Effector CD4-positive, alpha-beta T cell (primary cell): ENCODE measurements around the gene TP63.
"Not testable (repeated sequence)": the region's sequence is repeated elsewhere in the genome, so short reads cannot be mapped to it uniquely, and the experiment has no call there.

ENCODE experiments used
- DNase-seq: peaks from one replicate; pipeline ENCODE4 v3.0.0-alpha.2; 2020

Gene TP63

DNA sequence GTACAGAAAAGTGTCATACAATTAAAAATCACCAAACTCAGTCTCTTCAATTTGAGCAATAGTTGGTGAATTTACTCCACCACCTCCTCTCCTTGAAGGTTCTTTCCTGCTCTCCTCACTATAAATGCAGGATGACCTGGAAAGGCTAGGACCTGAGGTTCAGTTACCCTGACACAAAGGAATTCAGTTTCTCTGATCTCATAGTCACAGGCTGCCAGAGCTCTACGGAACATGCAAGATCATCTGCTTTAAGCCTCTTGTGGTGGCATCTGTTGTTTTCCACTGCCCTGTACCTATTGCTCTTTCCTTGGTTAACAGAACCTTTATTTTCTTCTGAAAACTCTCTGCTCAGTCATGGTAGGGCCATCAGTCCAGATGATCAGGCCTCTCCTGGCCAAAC is 4.9 kb upstream of the TP63 start:
- DNase-seq: no peak

- no peak for DNase-seq
Observed at GRCh38 chr3:189629803-189630455, 1.3 kb upstream of the TP63 start.

GRCh38 chr3:189630767-189631372 is 319 bp upstream of the TP63 start:
- no peak for DNase-seq

- DNase-seq: no peak
Observed at GRCh38 chr3:189631409-189631808, 220 bp downstream of the TP63 start.

- DNase-seq: no peak
Observed at GRCh38 chr3:189632242-189632641, 1.1 kb downstream of the TP63 start.

- no peak for DNase-seq
Observed at GRCh38 chr3:189635339-189635738, 4.2 kb downstream of the TP63 start.

GRCh38 chr3:189636048-189636447 is 4.9 kb downstream of the TP63 start:
- DNase-seq: no peak

- DNase-seq: no peak
Observed at GRCh38 chr3:189637750-189638149, 6.6 kb downstream of the TP63 start.

DNA sequence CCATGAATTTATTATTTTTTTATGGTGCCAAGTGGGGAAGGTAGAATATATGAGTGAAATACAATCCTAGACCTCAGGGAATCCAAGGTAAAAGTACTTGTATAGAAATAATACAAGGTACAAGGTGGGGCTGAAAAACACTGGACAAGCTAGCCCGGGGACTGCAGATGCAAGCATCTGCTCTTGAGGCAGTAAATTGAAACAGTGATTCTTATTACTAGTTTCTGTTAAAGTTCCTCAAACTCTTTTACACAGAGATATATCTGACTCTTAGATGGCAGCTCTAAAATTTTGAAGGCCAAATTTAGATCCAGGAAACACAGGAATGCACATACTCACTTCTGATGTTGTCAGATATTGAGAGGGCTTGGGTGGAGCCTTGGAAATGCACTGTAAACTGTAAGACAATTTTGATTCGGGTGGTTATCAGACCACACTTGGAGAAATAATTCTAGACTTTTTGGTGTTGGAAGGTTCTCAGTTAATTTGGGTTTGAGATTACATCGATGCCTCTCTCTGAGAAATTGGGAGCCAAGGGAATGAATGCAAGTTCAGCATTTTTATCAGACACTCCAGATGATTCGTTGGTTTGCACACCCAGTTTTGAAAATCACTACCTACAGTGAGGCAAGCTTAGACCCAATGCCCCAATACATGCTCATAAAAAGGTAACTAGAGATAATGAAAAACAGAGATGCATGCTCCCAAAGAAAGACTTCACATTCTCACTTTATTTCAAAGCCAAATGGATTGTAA is 7.3 kb downstream of the TP63 start:
- DNase-seq: no peak

- DNase-seq: no peak
Observed at GRCh38 chr3:189641776-189642175, 10.6 kb downstream of the TP63 start.

DNA sequence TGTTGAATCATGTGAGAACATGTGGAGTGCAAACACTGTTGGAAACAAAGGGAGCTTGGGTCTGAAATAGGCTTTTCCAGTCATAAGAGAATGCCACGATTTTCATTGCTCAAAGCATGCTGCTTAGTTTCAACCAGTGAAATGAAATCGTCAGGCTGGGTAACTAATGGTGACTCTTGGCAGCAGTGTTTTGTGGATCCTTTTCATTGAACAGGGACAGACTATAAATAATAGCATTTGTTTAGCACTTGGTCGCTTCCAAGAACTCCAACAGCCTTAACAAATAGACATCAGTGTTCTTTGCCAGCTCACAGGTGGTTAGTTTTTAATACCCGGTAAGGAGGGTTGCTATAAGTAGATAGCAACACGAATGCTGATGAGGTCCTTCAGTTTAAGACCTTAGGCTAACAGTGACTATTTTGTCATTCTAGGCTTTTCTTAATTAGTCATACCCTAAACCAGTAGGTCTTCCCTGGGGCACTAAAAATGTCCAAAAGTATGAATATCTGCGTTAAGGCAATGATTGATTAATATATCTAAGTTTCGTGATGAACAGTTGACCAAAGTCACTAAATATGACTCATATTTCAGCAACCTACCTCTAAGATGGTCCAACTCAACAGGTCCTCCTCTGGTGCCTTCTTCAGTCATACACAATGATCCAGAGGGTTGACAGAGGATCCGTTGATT is 15.8 kb downstream of the TP63 start:
- no peak for DNase-seq

- no peak for DNase-seq
Observed at GRCh38 chr3:189652042-189652441, 20.9 kb downstream of the TP63 start.

DNA sequence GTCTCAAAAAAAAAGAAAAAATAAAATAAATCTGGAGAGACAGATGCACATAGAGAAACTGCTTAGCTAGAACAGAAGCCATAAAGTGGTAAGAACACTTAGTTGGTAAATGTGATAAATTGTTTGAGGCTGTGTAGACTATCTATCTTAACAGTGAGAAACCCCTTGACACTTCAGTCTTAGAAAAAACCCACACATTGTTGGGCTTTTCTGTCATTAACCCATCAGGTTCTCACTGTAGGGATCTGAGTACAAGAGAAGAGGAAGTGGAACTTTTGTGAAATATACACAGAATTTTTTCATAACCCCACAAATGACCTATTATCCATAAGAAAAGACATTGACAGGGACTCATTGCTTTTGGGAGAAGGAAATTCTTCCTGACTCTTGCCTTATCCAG is 24.4 kb downstream of the TP63 start:
- no peak for DNase-seq

DNA sequence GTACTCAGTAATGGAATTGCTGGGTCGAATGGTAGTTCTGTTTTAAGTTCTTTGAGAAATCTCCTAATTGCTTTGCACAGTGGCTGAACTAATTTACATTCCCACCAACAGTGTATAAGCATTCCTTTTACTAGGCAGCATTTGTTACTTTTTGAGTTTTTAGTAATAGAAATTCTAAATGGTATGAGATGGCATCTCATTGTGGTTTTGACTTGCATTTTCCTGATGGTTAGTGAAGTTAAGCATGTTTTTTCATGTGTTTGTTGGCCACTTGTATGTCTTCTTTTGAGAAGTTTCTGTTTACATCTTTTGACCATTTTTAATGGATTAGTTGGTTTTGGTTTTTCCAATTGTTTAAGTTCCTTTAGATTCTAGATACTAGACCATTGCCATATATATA is 28.4 kb downstream of the TP63 start:
- no peak for DNase-seq

GRCh38 chr3:189664311-189664710 is 33.1 kb downstream of the TP63 start:
- DNase-seq: no peak

- not testable (repeated sequence) for DNase-seq
Observed at GRCh38 chr3:189672346-189672745, 41.2 kb downstream of the TP63 start.

DNA sequence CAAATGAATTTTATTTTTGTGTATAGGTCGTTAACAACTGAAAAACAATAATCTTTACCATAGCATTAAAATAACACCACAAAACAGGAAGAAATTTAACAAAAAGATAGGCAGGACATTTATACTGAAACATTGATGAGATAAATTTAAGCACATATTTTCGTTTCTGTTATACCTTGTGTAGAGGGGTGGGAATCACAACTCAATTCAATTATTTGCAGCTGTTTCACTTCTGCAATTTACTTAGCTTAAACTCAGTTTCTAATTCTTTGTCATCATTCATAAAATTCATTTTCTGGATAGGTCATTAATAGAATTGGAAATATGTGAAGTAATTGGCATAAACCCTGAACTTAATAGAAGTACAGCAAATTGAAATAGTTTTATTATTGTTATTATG is 42.3 kb downstream of the TP63 start:
- no peak for DNase-seq

- DNase-seq: no peak
Observed at GRCh38 chr3:189674249-189674913, 43.2 kb downstream of the TP63 start.

- DNase-seq: no peak
Observed at GRCh38 chr3:189677667-189678066, 46.5 kb downstream of the TP63 start.

- no peak for DNase-seq
Observed at GRCh38 chr3:189680723-189681122, 49.5 kb downstream of the TP63 start.

DNA sequence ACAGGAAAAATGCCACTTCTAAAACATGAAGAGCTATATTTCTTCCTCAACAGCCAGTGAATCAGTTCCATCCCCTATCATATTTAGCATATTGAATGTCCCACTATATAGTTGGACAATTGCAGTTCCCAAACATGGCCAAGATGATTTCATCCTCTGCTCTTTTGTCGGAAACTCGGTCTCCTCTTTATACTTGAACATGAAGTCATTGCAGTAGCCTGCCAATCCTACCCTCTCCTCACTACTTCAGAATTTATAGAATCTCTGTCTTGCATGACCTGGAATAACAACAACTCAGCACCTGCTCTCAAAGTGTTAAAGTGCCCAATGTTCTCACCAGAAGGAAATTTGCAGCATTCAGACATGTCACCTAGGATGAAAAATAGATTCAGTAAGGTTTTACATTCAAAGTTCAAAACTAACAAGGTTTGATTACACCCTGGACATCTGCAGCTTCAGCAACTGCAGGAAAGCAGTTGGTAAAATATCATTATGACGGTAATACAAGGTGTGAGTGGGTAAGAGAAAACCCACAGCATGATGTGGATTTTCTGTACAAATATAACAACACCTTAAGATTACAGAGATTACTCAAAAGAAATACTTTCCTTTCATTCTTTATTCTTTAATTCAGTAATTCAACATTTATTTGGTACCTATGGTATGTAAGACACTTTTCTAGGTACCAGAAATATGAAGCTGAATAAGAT is 52.5 kb downstream of the TP63 start:
- DNase-seq: no peak

- no peak for DNase-seq
Observed at GRCh38 chr3:189684317-189684716, 53.1 kb downstream of the TP63 start.
